Caco-2 (cell line): Measurements from ENCODE around the gene TSEN2. TPM values are rescaled to one million over a fixed set of nuclear protein-coding genes. Genes with fewer than 3 reads are reported as not detected.
"Not testable (repeated sequence)": the region's sequence is repeated elsewhere in the genome, so short reads cannot be mapped to it uniquely, and the experiment has no call there.

ENCODE experiments used
- BruUV-seq: library from RNA; stranded (reverse); fragments of 400-500 nt; replicated peaks from 2 replicates; lab custom pipeline; 2021; lab: Mats Ljungman, UMichigan
- CTCF ChIA-PET: fragments of 300-600 bp; sonication (Branson Sonifier 250); formaldehyde crosslinking; loops from one replicate; lab custom pipeline; 2022; ENCODE audit warnings: antibody characterized with exemption; lab: Charles Lee
- POLR2A ChIA-PET: fragments of 300-600 bp; sonication (Branson Sonifier 250); formaldehyde crosslinking; loops from one replicate; lab custom pipeline; 2022; ENCODE audit warnings: antibody characterized with exemption; lab: Charles Lee
- DNase-seq, 2 experiments: peaks; one replicate each; pipeline versions ENCODE4 v3.0.0 to v3.0.0-alpha.2; 2020 to 2022
- H3K27me3 ChIP-seq: replicated peaks from 2 replicates; pipeline ENCODE4 v1.6.0; 2011; ENCODE audit warnings: low read length; ENCODE audit not compliant: control insufficient read depth, insufficient read depth
- H3K36me3 ChIP-seq: 2 replicates; pipeline ENCODE4 v1.5.1; 2011; ENCODE audit warnings: low read length; ENCODE audit not compliant: control insufficient read depth, insufficient read depth
- H3K4me1 ChIP-seq: fragments of 250-450 bp; sonication (Bioruptor Pico); 2 replicates; pipeline ENCODE4 v1.5.1; 2020; ENCODE audit warnings: mild to moderate bottlenecking
- H3K4me3 ChIP-seq: 2 replicates; pipeline ENCODE4 v1.5.1; 2011; ENCODE audit warnings: low read depth, mild to moderate bottlenecking, control low read depth, low read length
- H3K9me3 ChIP-seq: fragments of 250-450 bp; sonication (Bioruptor Pico); 2 replicates; pipeline ENCODE4 v1.5.1; 2020; ENCODE audit warnings: mild to moderate bottlenecking, moderate library complexity
- H3K27ac Mint-ChIP-seq: one replicate; pipeline ENCODE4 v1.8.0; 2022; ENCODE audit warnings: mixed read lengths; ENCODE audit not compliant: unreplicated experiment
- H3K27me3 Mint-ChIP-seq: one replicate; pipeline ENCODE4 v1.8.0; 2022; ENCODE audit warnings: mixed read lengths; ENCODE audit not compliant: insufficient read depth, unreplicated experiment
- H3K36me3 Mint-ChIP-seq: one replicate; pipeline ENCODE4 v1.8.0; 2022; ENCODE audit warnings: mild to moderate bottlenecking, mixed read lengths; ENCODE audit not compliant: insufficient read depth, unreplicated experiment
- H3K4me1 Mint-ChIP-seq: one replicate; pipeline ENCODE4 v1.8.0; 2022; ENCODE audit warnings: low read depth, mixed read lengths; ENCODE audit not compliant: unreplicated experiment
- H3K4me3 Mint-ChIP-seq: one replicate; pipeline ENCODE4 v1.8.0; 2022; ENCODE audit warnings: mild to moderate bottlenecking, moderate library complexity, mixed read lengths; ENCODE audit not compliant: unreplicated experiment
- H3K9me3 Mint-ChIP-seq: one replicate; pipeline ENCODE4 v1.8.0; 2022; ENCODE audit warnings: mixed read lengths; ENCODE audit not compliant: unreplicated experiment
- CTCF ChIP-seq, 2 experiments: fragments of 200-600 bp in 1 of 2; IDR thresholded peaks; 1 replicate in 1 of 2; 2 replicates in 1 of 2; pipeline versions ENCODE4 v1.5.1 to v1.8.0; 2011 to 2022; ENCODE audit warnings: antibody characterized with exemption in 1 of 2, control low read depth in 1 of 2, inconsistent platforms in 1 of 2, low read depth in 1 of 2, low read length in 1 of 2, mild to moderate bottlenecking in 1 of 2, moderate library complexity in 1 of 2; ENCODE audit not compliant: insufficient read depth in 1 of 2, severe bottlenecking in 1 of 2, unreplicated experiment in 1 of 2
- intact Hi-C: fragments of 100-400 bp; cut with micrococcal nuclease; formaldehyde crosslinking; loops from one replicate; pipeline ENCODE4 v1.10.0; 2022; ENCODE audit not compliant: unreplicated experiment
- total RNA-seq: library from RNA; stranded (reverse); gene quantifications from 2 replicates; pipeline ENCODE4 v1.2.3, GENCODE V29; 2022

Gene TSEN2
- total RNA-seq, 1 experiment from 2014 or later: 19.6 TPM

GRCh38 chr3:12445523-12446240, 38.6 kb upstream of the TSEN2 start:
- Mint-ChIP-seq H3K4me1 (peaks cover 40% of the 10 kb centered on the region), H3K9me3 (no peaks in the 10 kb centered on the region), H3K36me3 (peaks cover 15% of the 10 kb centered on the region), H3K27ac (peak overlapping the region; percentile 92), H3K27me3 (no peaks in the 10 kb centered on the region), H3K4me3 (peak overlapping the region; percentile 72)
- H3K9me3 ChIP-seq: no peaks in the 10 kb centered on the region
- DNase-seq: no peak
- peaks cover 37% of the 10 kb centered on the region for H3K4me1 ChIP-seq
- BruUV-seq: no TSS peak
- no peaks in the 10 kb centered on the region for H3K27me3 ChIP-seq
- H3K4me3 ChIP-seq: no peak overlapping the region
- ChIA-PET POLR2A (no interaction called here), CTCF (no interaction called here)
- no peaks in the 10 kb centered on the region for H3K36me3 ChIP-seq
- TF ChIP-seq CTCF (IDR thresholded peaks at IDR 0.05; ENCODE audit: insufficient read depth in 1 of 2, low read depth in 1 of 2, low read length in 1 of 2, severe bottlenecking in 1 of 2, unreplicated experiment in 1 of 2): no peak
- intact Hi-C loops: loop anchor here (1.0 to 10.0 kb wide), 3 partner anchors 19 to 161 kb away; partner anchors contain the start of gene PPARG

GRCh38 chr3:12446298-12446697, 38.0 kb upstream of the TSEN2 start:
- intact Hi-C loops: loop anchor here (10.0 kb wide), 1 partner anchor 161 kb away; the partner anchor contains the start of gene PPARG
- Mint-ChIP-seq H3K27ac (peak overlapping the region; percentile 92), H3K9me3 (no peaks in the 10 kb centered on the region), H3K36me3 (peaks cover 15% of the 10 kb centered on the region), H3K4me1 (peaks cover 40% of the 10 kb centered on the region), H3K27me3 (no peaks in the 10 kb centered on the region), H3K4me3 (no peak overlapping the region)
- H3K36me3 ChIP-seq: no peaks in the 10 kb centered on the region
- no TSS peak for BruUV-seq
- no peak for TF ChIP-seq CTCF (IDR thresholded peaks at IDR 0.05; ENCODE audit: insufficient read depth in 1 of 2, low read depth in 1 of 2, low read length in 1 of 2, severe bottlenecking in 1 of 2, unreplicated experiment in 1 of 2)
- H3K27me3 ChIP-seq: no peaks in the 10 kb centered on the region
- H3K4me3 ChIP-seq: no peak overlapping the region
- POLR2A ChIA-PET: no interaction called here
- DNase-seq: no peak
- H3K9me3 ChIP-seq: no peaks in the 10 kb centered on the region
- CTCF ChIA-PET: no interaction called here
- H3K4me1 ChIP-seq: peaks cover 37% of the 10 kb centered on the region

- Mint-ChIP-seq H3K27ac (peak overlapping the region; percentile 29), H3K36me3 (peaks cover 15% of the 10 kb centered on the region)
Measured at GRCh38 chr3:12447075-12447474, 37.2 kb upstream of the TSEN2 start.

GRCh38 chr3:12448404-12449202, 35.7 kb upstream of the TSEN2 start:
- H3K4me3 ChIP-seq, BruUV-seq, H3K27me3 Mint-ChIP-seq, H3K27me3 ChIP-seq, DNase-seq, H3K9me3 Mint-ChIP-seq, H3K36me3 ChIP-seq, POLR2A ChIA-PET, CTCF ChIA-PET, H3K9me3 ChIP-seq, H3K4me3 Mint-ChIP-seq, H3K27ac Mint-ChIP-seq: not testable (repeated sequence)
- peaks cover 12% of the 10 kb centered on the region for H3K36me3 Mint-ChIP-seq
- peaks cover 28% of the 10 kb centered on the region for H3K4me1 ChIP-seq
- intact Hi-C loops: loop anchor here (10.0 kb wide), 1 partner anchor 164 kb away; the partner anchor contains the start of gene PPARG
- peaks cover 31% of the 10 kb centered on the region for H3K4me1 Mint-ChIP-seq

More at GRCh38 chr3:12447075-12447474, 37.2 kb upstream of the TSEN2 start:
- CTCF ChIA-PET: no interaction called here
- Mint-ChIP-seq H3K27me3 (no peaks in the 10 kb centered on the region), H3K9me3 (no peaks in the 10 kb centered on the region), H3K4me1 (peaks cover 40% of the 10 kb centered on the region), H3K4me3 (no peak overlapping the region)
- no peaks in the 10 kb centered on the region for H3K36me3 ChIP-seq
- no TSS peak for BruUV-seq
- no peaks in the 10 kb centered on the region for H3K9me3 ChIP-seq
- TF ChIP-seq CTCF (IDR thresholded peaks at IDR 0.05; ENCODE audit: insufficient read depth in 1 of 2, low read depth in 1 of 2, low read length in 1 of 2, severe bottlenecking in 1 of 2, unreplicated experiment in 1 of 2): no peak
- no peak for DNase-seq
- intact Hi-C loops: loop anchor here (10.0 kb wide), 1 partner anchor 162 kb away; the partner anchor contains the start of gene PPARG
- no peak overlapping the region for H3K4me3 ChIP-seq
- no peaks in the 10 kb centered on the region for H3K27me3 ChIP-seq
- peaks cover 37% of the 10 kb centered on the region for H3K4me1 ChIP-seq
- POLR2A ChIA-PET: no interaction called here
